Activated CD8-positive, alpha-beta memory T cell treated with anti-CD3 and anti-CD28 coated beads for 24 hours (primary cell): ENCODE data around the gene MPHOSPH10.
A peak's percentile ranks its signal among the peaks of the same experiment; 100 is the strongest.
"Not testable (repeated sequence)": the region's sequence is repeated elsewhere in the genome, so short reads cannot be mapped to it uniquely, and the experiment has no call there.

Experiments used
- DNase-seq: peaks from one replicate; pipeline ENCODE4 v3.0.0-alpha.2; 2020

Gene MPHOSPH10, protein sequence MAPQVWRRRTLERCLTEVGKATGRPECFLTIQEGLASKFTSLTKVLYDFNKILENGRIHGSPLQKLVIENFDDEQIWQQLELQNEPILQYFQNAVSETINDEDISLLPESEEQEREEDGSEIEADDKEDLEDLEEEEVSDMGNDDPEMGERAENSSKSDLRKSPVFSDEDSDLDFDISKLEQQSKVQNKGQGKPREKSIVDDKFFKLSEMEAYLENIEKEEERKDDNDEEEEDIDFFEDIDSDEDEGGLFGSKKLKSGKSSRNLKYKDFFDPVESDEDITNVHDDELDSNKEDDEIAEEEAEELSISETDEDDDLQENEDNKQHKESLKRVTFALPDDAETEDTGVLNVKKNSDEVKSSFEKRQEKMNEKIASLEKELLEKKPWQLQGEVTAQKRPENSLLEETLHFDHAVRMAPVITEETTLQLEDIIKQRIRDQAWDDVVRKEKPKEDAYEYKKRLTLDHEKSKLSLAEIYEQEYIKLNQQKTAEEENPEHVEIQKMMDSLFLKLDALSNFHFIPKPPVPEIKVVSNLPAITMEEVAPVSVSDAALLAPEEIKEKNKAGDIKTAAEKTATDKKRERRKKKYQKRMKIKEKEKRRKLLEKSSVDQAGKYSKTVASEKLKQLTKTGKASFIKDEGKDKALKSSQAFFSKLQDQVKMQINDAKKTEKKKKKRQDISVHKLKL

GRCh38 chr2:71130152-71130904, at the start of gene MPHOSPH10, which contains the start of gene MCEE:
Gene MPHOSPH10, plus strand, starts transcription at chr2:71130634. Its CDS starts 32 bp downstream, at chr2:71130666.
Gene MCEE, minus strand, starts transcription at chr2:71130229. Its CDS starts 10 bp downstream, at chr2:71130219.
- peak; percentile 95 for DNase-seq

- peak; percentile 68 for DNase-seq
These were observed 47.8 kb upstream of the MPHOSPH10 start for GRCh38 chr2:71082402-71083252.

DNA sequence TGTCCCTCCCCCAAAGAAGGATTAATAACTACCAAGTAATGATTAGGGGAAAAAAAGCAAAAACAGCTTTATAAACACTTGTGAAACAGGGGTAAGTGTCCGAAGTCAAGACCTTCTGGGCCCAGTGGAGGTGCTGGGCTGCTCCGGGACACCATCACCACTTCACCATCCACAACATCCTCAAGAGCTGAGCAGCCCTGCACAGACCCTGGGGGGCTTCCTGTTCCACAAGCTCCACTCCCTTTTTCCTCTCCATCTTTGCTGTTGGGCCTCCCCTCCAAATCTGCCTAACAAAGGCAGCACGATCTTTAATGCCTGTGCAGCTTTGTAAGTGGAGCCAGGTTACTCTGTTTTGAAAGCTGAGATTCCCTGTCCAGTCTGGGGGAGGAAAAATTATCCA, 47.1 kb upstream of the MPHOSPH10 start:
- DNase-seq, result not testable (repeated sequence)

- not testable (repeated sequence) for DNase-seq
These were observed 46.6 kb upstream of the MPHOSPH10 start for GRCh38 chr2:71083752-71084312.

DNA sequence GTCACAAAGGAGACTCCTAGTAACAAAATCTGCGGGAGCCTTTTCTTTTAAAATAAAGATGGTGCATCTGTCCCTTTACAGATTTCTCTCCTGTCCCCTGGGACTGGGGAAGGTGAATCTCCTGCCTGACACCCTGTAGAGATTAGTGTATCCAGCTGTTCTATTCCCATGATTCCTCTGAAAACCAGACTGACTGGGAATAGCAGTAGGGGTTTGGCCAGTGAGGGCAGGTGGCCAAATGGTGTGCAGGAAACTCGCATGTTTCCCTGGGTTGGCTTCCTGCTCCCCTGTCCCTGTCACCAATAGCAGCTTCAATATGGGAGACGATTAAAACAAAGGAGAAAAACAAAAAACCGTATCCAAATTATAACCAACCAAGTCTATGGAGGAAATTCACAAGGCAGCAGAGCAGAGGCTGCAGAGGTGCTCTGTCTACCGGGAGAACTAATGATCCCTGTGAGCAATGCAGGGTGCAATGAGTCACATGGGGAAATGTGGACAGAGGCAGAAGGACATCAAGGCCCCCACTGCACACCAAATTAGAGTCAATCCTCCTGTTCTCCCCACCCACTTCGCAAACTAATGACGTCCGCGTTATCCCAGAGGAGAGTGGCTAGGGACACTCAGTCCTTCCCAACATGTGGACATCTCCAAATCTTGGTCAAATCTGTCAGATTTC, 45.0 kb upstream of the MPHOSPH10 start:
- DNase-seq, result not testable (repeated sequence)

DNA sequence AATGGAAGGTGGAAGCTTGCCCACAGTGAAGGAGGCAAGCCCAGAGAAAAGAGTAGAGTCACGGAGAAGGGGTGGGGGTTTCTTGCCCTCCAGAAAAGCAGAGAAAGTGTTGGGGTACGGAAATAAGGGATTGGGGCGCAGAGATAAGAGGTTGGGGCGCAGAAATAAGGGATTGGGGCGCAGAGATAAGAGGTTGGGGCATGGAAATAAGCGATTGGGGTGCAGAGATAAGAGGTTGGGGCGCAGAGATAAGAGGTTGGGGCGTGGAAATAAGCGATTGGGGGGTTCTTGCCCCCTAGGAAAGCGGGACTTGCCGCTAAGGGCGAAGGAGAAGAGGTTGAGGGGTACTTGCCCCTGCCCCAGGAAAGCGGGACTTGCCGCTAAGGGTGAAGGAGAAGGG, 41.0 kb upstream of the MPHOSPH10 start:
- not testable (repeated sequence) for DNase-seq

- DNase-seq, result not testable (repeated sequence)
These were observed 38.6 kb upstream of the MPHOSPH10 start for GRCh38 chr2:71091808-71092207.

DNA sequence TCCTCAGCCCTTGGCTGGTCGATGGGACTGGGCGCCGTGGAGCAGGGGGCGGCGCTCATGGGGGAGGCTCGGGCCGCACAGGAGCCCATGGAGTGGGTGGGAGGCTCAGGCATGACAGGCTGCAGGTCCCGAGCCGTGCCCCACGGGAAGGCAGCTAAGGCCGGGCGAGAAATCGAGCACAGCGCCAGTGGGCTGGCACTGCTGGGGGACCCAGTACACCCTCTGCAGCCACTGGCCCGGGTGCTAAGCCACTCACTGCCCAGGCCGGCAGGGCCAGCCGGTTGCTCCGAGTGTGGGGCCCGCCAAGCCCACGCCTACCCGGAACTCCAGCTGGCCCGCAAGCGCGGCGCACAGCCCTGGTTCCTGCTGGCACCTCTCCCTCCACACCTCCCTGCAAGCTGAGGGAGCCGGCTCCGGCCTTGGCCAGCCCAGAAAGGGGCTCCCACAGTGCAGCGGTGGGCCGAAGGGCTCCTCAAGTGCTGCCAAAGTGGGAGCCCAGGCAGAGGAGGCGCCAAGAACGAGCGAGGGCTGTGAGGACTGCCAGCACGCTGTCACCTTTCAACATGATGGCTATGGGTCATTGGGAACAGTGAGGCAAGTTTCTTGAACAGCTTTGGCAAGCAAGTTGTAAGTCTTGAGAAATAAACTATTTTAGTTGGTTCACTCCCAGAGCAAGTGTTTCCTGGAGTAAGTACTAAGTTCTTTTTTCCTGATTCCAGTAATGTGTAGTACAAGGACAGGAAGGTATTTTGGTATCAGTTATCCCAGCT, 37.8 kb upstream of the MPHOSPH10 start:
- not testable (repeated sequence) for DNase-seq

- peak; percentile 68 for DNase-seq
These were observed 30.1 kb upstream of the MPHOSPH10 start for GRCh38 chr2:71100195-71100964.

DNA sequence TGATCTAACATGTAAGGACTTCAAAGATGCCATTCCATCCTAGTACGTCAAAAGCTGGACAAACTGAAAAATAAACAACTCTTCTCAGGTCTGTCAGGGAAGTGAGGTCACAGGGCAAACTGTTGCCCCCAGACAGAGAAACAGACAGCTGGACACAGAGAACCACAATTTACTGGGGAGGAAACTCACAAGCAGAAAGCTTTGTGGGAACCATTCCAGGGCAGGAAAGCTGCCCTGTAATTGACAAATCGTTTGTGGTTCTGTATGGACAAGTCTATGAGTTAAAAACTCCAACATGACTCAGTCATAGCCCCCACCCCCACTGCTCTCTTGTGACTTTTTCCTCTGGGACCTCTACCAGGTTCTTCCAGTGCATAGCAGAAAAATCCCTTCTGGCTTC, 28.8 kb upstream of the MPHOSPH10 start:
- DNase-seq, result no peak

- no peak for DNase-seq
These were observed 27.3 kb upstream of the MPHOSPH10 start for GRCh38 chr2:71102981-71103681.

- no peak for DNase-seq
These were observed 26.6 kb upstream of the MPHOSPH10 start for GRCh38 chr2:71103809-71104208.

GRCh38 chr2:71106463-71106862, 24.0 kb upstream of the MPHOSPH10 start:
- DNase-seq, result not testable (repeated sequence)

DNA sequence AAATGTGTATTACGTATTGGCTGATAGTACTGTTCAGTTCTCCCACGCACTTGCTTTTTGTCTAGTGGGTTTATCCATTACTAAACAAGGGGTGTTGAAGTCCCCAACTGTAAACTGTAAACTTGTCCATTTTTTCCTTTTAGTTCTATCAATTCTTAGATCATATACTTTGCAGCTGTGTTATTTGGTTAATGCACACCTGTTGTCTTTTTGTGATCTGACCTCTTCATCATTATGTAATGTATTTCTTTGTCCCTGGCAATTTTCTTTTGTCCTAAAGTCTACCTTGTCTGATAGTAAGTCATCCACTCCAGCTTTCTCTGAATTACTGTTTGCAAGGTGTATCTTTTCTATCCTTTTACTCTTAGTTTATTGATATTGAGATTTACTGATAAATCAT, 22.3 kb upstream of the MPHOSPH10 start:
- no peak for DNase-seq

DNA sequence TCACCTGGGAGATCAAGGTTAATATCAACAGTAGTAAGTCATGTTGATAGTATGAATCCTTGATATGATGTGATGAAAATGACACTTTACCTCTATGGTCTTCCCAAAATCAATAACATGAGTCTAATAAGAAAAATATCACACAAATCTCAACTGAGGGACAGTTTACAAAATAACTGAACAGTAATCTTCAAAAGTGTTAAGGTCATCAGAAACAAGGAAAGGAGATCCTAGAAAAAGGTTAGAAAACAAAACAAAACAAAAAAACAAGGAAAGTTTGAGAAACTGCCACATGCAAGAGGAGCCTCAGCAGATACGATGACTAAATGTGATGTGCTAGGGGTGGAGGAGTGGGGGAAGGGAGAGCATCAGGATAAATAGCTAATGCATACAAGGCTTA, 16.6 kb upstream of the MPHOSPH10 start:
- DNase-seq, result no peak

GRCh38 chr2:71117063-71117462, 13.4 kb upstream of the MPHOSPH10 start:
- no peak for DNase-seq

GRCh38 chr2:71120195-71120594, 10.2 kb upstream of the MPHOSPH10 start:
- DNase-seq, result no peak

- DNase-seq, result no peak
These were observed 9.0 kb upstream of the MPHOSPH10 start for GRCh38 chr2:71121479-71121878.
